ENCODE data around the gene KRTAP9-6. TPM values are rescaled to one million over a fixed set of nuclear protein-coding genes. Genes with fewer than 3 reads are reported as not detected.

Gene KRTAP9-6
- total and polyA plus RNA-seq, 9 of the 15 experiments (the other 6 are each of a cell fraction or from before 2014, with no cell fraction given): not detected

GRCh38 chr17:41287050-41287449 lies 21.9 kb downstream of the KRTAP9-6 start:
- Histone ChIP-seq H3K9ac (ENCODE audit: insufficient read depth in 1 of 2, low read depth in 2 of 2, low read length in 2 of 2) (no peak overlapping the region), H3K9me1 (ENCODE audit: control insufficient read depth, insufficient read depth, low read length) (no peaks in the 10 kb centered on the region), H3K9me3 (replicated peaks; ENCODE audit: control insufficient read depth, insufficient read depth, low read depth, low read length) (no peaks in the 10 kb centered on the region), H4K20me1 (replicated peaks; ENCODE audit: control insufficient read depth, insufficient read depth, low read length) (no peaks in the 10 kb centered on the region), H3K79me2 (ENCODE audit: control insufficient read depth, insufficient read depth, low read length) (no peaks in the 10 kb centered on the region), H3K27me3 (ENCODE audit: control insufficient read depth in 2 of 2, insufficient read depth in 2 of 2, low read length in 2 of 2) (peaks cover 3 to 5% of the 10 kb centered on the region in 2 experiments; a peak in 2 of 5 replicates), H3K36me3 (ENCODE audit: control insufficient read depth, insufficient read depth, low read length) (no peaks in the 10 kb centered on the region), H3K4me2 (ENCODE audit: insufficient read depth, low read length) (no peak overlapping the region), H2AFZ (ENCODE audit: low read depth, low read length) (no peak overlapping the region), H3K4me1 (replicated peaks in 1 of 2; ENCODE audit: control insufficient read depth in 2 of 2, insufficient read depth in 2 of 2, low read length in 2 of 2) (no peaks in the 10 kb centered on the region), H3K4me3 (no peak overlapping the region), H3K27ac (ENCODE audit: extremely low read depth, low read depth, low read length) (no peak overlapping the region)
- no TSS peak for BruUV-seq (replicated peaks)
- no peak for ATAC-seq
- no peak for FAIRE-seq
- TF ChIP-seq SMAD4 (CRISPR knock-in tag; conservative IDR thresholded peaks at IDR 0.05) (no peak), CEBPG (CRISPR knock-in tag; IDR thresholded peaks at IDR 0.05) (no peak), CEBPG (tag; conservative IDR thresholded peaks at IDR 0.05 in 1 of 2, IDR thresholded peaks at IDR 0.05 in 1 of 2) (peak in 1 of 2 experiments; percentile 48; a peak in 2 of 4 replicates), NUFIP1 (IDR thresholded peaks at IDR 0.05; ENCODE audit: partially characterized antibody) (no peak), CEBPB (tag; IDR thresholded peaks at IDR 0.05) (peak; percentile 38; the same call in 1 of the 2 replicates)
- in situ Hi-C loops (cut with MboI) (no loop called here), intact Hi-C loops (cut with micrococcal nuclease) (no loop called here)
- peak in 2 of 4 experiments; percentile 0 for DNase-seq (ENCODE audit: extremely low read depth in 1 of 4, low spot score in 3 of 4)
- WGBS (ENCODE audit: insufficient coverage, low coverage, missing lambda C conversion rate): 3% methylated on average over 3 of the region's 3 CpGs
- POLR2A ChIA-PET: no interaction called here
- CTCF ChIA-PET (ENCODE audit: low intra/inter-chr PET ratio): no interaction called here

- H3K4me1 ChIP-seq (replicated peaks in 1 of 2; ENCODE audit: control insufficient read depth in 2 of 2, insufficient read depth in 2 of 2, low read length in 2 of 2): no peaks in the 10 kb centered on the region
- BruUV-seq (replicated peaks): no TSS peak
- H3K79me2 ChIP-seq (ENCODE audit: control insufficient read depth, insufficient read depth, low read length): no peaks in the 10 kb centered on the region
- no peaks in the 10 kb centered on the region for H3K9me3 ChIP-seq (replicated peaks; ENCODE audit: control insufficient read depth, insufficient read depth, low read depth, low read length)
- H3K4me3 ChIP-seq: no peak overlapping the region
- H3K9me1 ChIP-seq (ENCODE audit: control insufficient read depth, insufficient read depth, low read length): no peaks in the 10 kb centered on the region
- H3K9ac ChIP-seq (ENCODE audit: insufficient read depth in 1 of 2, low read depth in 2 of 2, low read length in 2 of 2): no peak overlapping the region
- no peak overlapping the region for H3K27ac ChIP-seq (ENCODE audit: extremely low read depth, low read depth, low read length)
- WGBS (ENCODE audit: insufficient coverage, low coverage, missing lambda C conversion rate): 0% methylated on average over 1 of the region's 1 CpG
- CTCF ChIA-PET (ENCODE audit: low intra/inter-chr PET ratio): no interaction called here
- no peak overlapping the region for H3K4me2 ChIP-seq (ENCODE audit: insufficient read depth, low read length)
- no peak for DNase-seq (ENCODE audit: extremely low read depth in 1 of 4, low spot score in 3 of 4)
- H4K20me1 ChIP-seq (replicated peaks; ENCODE audit: control insufficient read depth, insufficient read depth, low read length): no peaks in the 10 kb centered on the region
- TF ChIP-seq ZNF316 (IDR thresholded peaks at IDR 0.05) (no peak), ZNF280A (IDR thresholded peaks at IDR 0.05; ENCODE audit: low read depth, partially characterized antibody) (no peak), FOXK2 (conservative IDR thresholded peaks at IDR 0.05 in 1 of 2, IDR thresholded peaks at IDR 0.05 in 1 of 2; ENCODE audit: low read depth in 2 of 2) (no peak)
- in situ Hi-C loops (cut with MboI) (no loop called here), intact Hi-C loops (cut with micrococcal nuclease) (no loop called here)
- POLR2A ChIA-PET: no interaction called here
- no peaks in the 10 kb centered on the region for H3K36me3 ChIP-seq (ENCODE audit: control insufficient read depth, insufficient read depth, low read length)
- H3K27me3 ChIP-seq (ENCODE audit: control insufficient read depth in 2 of 2, insufficient read depth in 2 of 2, low read length in 2 of 2): peaks cover 3 to 11% of the 10 kb centered on the region in 2 experiments; a peak in 2 of 5 replicates
- H2AFZ ChIP-seq (ENCODE audit: low read depth, low read length): no peak overlapping the region
- FAIRE-seq: no peak
- no peak for ATAC-seq
These were observed 28.8 kb downstream of the KRTAP9-6 start for GRCh38 chr17:41294016-41294415.
